NCI-H345 treated with DMSO at 0.1 percent for 48 hours (cell line): ENCODE data around the gene GALNS.
"Not testable (repeated sequence)": the region's sequence is repeated elsewhere in the genome, so short reads cannot be mapped to it uniquely, and the experiment has no call there.

Experiments used
- DNase-seq: peaks from one replicate; lab custom pipeline; 2025; ENCODE audit not compliant: unreplicated experiment; lab: John Stamatoyannopoulos, UW

GALNS gene

DNA sequence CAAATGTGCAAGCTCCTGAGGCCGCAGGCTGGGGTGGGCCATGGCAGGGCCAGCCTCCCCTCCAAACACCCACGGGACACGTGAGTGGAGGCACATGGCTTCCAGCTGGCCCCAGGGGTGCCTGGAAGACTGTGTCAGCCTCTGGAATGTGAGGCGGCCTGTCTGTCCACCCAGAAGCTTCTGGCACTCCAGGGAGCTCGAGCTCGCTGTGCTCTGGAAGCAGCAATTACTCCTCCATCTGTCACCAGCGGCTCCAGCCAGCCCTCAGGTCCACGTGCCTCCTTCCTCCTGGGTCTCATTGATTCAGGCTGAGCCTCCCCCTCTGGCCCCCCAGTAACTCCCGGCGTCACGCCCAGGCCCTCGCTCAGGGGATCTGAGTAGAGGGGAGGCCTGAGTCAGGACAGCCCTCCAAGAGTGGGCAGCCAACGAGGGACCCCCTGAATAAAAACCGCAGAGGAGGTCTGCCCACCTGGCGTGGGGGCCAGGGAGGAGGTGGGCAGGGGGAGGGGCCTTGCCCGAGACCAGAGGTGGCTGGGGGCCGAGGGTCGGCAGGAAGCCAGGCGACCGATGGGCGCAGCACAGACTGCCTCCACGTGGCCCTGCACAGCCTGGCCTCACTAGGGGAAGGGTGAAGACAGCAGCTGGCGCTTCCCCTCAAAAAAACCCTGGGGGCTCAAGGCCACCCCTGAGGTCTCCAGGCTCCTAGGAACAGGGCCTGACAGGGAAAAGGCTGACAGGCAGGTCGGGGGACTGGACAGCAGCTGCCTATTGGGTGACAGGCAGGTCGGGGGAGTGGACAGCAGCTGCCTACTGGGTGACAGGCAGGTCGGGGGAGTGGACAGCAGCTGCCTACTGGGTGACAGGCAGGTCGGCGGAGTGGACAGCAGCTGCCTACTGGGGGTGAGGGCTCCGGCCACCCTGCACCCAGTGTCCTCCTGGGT, 83.6 kb downstream of the GALNS start:
- no peak for DNase-seq

DNA sequence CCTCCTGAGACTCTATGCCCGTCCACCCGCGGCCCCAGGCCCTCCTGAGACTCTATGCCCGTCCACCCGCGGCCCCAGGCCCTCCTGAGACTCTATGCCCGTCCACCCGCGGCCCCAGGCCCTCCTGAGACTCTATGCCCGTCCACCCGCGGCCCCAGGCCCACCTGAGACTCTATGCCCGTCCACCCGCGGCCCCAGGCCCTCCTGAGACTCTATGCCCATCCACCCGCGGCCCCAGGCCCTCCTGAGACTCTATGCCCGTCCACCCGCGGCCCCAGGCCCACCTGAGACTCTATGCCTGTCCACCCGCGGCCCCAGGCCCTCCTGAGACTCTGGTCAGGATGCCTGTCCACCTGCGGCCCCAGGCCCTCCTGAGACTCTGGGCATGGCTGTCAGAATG, 85.0 kb downstream of the GALNS start:
- DNase-seq: not testable (repeated sequence)

DNA sequence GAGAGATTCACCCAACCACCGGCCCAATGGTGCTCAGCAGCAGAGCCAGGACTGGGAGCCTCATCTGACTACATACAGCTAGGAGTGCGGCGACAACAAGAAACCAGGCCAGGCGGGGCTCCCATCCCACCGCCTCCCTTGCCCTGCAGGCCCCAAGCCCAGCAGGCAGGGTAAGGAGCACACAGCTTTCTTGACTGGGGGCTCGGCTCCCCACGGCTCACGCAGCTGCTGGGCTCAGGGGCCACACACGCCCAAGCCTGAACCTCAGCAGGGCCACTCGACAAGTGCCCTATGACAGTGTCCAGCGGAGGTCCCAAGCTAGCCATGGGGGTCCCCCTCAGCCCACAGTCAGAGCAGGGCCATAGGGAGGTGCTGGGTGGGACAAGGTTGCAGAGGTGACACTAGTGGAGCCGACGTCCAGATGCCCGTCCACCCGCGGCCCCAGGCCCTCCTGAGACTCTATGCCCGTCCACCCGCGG, 85.4 kb downstream of the GALNS start:
- DNase-seq: no peak

DNA sequence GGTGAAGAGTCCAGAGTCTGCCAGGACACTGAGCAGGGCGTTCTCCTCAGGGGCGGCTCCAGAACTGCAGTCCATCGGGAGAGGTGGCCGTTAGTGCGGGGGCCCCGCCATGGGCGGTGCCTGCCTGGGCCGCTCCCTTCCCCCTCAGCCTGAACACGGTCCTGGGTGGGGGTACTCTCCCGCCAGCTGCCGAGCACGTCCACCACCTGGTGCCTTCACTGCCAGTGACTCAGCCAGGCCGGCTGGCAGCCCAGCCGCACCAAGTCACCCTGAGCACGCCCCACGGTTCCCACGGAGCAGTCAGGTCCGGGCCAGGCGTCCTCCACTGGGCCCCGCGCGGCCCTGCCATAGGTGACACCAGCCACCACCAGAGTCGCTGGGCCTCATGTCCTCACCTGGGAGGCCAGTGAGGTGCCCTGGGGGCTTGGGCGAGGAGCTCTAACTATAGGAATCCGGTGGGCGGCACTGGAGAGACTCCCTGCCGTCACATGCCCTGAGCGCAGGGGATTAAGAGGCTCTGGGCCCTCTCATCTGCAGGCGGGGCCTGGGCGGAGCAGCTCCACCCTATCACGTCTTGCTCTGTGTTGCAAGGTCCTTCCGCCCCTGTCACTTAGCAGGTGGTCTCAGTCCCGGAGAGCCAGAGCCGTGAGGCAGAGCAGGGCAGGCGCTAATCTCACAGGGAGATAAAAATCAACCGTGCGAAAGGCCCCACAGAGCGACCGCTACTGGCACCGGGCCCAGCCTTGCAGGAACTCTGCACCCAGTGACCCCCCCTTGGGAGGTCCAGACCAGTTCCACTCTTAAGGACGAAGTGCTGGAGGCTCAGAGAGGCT, 86.1 kb downstream of the GALNS start:
- peak; percentile 30 for DNase-seq

DNA sequence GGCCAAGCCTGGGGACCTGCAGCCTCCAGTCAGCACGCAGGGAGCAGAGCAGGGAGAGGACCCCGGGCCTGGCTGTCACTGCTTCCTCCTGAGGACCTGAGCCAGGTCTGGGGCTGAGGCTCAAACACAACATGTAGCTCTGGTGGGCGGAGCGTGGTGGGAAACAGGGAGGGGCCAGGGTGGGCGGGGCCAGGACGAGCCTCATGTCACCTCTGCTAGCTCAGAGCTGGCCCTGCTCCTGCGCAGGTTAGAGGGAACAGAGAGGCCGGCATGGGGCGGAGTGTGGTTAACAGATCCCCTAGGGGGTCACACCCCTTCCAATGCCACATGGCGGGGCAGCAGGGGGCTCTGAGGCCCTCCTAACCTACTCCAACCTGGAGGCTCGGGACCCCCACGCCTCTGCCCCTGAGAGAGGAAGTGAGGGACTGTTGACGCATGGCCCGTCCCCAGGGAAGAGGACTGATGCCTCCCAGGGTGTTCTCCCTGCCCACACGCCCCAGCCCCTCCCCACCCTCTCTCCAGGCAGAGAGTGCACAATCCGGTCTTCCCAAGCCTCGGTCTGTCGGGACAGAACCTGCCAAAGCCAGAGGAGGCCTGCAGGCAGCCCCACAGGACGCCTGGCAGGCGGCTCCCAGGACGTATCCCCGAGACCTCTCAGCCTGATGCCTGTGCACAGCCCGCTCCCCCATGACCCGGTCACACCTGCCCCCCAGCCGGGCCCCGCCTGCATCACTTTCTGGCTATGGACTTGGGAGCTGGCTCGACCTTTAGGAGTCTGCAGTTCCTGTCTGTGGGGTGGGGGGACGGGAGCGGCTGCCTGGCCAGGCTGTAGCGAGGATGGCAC, 86.9 kb downstream of the GALNS start:
- peak; percentile 8 for DNase-seq

DNA sequence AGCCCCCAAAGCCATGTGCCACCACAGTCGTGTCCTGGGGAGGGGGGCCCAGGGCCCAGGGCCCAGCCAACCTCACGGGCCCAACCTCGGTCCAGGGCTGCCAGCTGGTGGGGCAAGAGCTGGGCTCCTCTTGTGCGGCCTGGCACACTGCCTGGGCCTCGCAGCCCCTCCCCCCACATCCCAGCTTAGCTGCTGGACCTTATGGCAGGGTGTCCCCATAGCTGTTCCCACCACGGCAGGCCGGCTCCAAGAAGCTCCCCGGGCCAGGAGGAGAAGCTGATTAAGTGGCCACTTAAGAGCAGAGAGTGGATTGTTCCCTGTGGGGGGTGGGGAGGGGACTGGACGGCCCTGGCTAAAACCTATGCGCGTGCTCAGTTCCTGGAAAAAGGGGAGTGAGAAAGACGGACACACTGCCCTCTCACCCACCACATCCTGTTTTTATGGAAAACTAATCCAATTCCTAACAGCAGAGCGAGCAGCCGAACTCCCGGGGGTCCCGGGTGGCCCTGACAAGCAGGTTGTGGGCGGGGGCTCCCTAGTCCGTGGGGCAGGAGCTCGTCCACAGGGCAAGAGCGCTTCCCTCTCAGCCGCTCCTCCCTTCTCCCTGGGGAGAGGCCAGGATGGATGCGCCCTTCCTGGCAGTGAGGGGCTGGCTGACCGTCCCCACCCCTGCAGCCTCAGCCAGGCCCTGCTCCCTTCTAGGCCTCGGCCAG, 88.5 kb downstream of the GALNS start:
- DNase-seq: no peak

DNA sequence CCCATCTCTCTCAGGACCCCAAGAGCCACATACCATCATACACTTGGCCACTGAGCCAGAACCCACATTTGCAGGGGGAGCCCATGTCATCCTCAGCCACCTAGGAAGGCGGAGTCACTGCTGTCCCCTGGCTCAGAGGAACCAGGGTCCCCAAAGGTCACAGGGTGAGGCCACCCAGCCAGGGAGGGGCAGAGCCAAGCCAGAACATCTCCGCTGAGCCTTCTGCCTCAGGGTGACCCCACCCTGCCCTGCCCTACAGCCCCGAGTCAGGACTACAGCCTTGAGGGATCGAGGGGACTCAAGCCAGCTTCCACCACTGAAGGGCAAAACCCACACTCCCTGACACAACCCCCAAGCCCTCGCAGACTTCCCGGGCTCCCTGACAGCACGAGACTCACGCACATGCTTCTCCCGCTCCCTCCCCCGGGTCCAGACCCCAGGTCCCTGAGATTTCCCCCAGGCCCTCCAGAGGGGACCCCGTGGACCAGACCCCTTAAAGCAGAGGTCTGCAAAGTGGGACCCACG, 89.1 kb downstream of the GALNS start:
- no peak for DNase-seq

DNA sequence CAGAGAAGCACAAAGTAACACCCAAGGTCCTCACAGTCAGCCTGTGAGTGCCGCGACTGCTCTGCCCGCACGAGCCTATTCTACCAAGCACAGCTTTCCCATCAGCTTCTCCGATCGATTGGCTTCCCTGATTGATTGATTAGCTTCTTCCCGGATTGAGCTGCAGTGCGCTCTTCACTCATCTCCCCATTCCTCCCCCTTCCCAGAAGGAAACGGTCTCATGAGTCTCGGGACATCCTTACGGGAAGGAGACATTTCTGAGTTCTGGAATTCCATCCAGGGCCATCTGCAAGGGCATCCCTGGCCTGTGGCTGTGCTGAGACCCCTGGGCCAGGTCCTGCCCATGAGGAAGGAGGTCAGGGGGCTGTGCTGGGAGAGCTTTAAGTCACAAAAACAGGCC, 89.8 kb downstream of the GALNS start:
- no peak for DNase-seq

DNA sequence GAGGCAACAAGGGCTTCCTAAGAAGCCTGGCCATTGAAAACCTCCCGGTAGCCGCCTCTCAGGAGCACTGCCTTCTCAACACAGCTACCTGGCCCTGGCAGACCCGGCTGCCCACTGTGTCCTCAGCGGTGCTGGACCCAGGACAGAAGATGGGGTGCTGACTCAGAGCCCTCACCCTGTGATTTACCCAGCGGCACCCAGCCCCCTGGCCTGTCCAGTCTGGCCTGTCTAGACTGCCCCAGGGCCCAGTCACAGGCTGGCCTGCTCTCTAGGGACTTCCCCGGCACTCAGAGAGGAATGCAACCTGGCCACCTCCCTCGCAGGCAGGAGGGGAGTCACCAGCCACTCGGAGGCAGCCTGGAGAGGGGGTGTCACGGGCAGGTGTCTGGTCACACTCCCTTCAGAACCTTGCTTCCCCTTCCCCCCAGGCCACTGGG, 91.8 kb downstream of the GALNS start:
- DNase-seq: no peak

DNA sequence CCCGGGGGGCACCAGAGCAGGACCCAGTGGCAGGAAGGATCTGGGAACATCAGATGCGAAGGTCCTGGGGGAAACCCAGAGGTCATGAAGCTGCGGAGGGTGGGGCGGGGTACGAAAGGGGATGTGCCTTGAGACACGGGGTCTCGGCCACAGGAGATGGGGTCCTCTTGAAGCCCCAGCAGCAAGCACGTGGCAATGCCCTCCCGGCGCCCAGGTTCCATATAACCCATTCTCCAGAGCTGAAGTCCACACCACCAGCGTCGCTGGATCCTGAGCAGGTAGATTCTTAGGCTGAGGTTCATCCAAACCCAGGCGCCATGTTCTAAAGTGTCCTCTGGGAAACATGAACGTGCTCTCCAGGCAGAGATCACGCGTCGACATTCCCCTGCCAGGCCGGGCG, 92.7 kb downstream of the GALNS start:
- no peak for DNase-seq
